ENCODE data around the gene C2CD2. TPM values are rescaled to one million over a fixed set of nuclear protein-coding genes. Genes with fewer than 3 reads are reported as not detected.

C2CD2 gene
- total and polyA plus RNA-seq, 2 experiments from 2014 or later = 4.5 to 16.2 TPM

GRCh38 chr21:41867313-41867712, 86.5 kb downstream of the C2CD2 start:
- no peak overlapping the region for H3K4me3 ChIP-seq
- no peaks in the 10 kb centered on the region for H3K9me2 ChIP-seq (ENCODE audit: insufficient read depth)
- DNase-seq (ENCODE audit: low spot score) (no peak), ATAC-seq (no peak)
- H3K27me3 ChIP-seq (ENCODE audit: insufficient read depth) = no peaks in the 10 kb centered on the region
- H3K36me3 Mint-ChIP-seq (ENCODE audit: low read depth) = no peaks in the 10 kb centered on the region; the same call in 2 of the 3 replicates
- TF ChIP-seq CREB1 (CRISPR knock-in tag; IDR thresholded peaks at IDR 0.05; ENCODE audit: low read depth) = no peak
- no peak for TF ChIP-seq ZNF331 (CRISPR knock-in tag; IDR thresholded peaks at IDR 0.05; ENCODE audit: low read depth)
- TF ChIP-seq ZNF462 (CRISPR knock-in tag; IDR thresholded peaks at IDR 0.05) = no peak
- no peak overlapping the region for H3K4me2 ChIP-seq
- no peak overlapping the region for H3K4me3 Mint-ChIP-seq
- no peak overlapping the region for H3K27ac ChIP-seq (ENCODE audit: low read depth)
- H3K27me3 Mint-ChIP-seq (ENCODE audit: insufficient read depth, low read depth, poor library complexity) = peaks cover 9% of the 10 kb centered on the region
- 0 out of 2 replicates have a peak, but pooled peaks cover 5% of the 10 kb centered on the region for H4K20me1 ChIP-seq (replicated peaks; ENCODE audit: insufficient read depth)
- no peak overlapping the region for H3K27ac Mint-ChIP-seq
- H3F3A ChIP-seq (replicated peaks; ENCODE audit: low read depth) = no peaks in the 10 kb centered on the region
- H2AFZ ChIP-seq = no peak overlapping the region
- H3K9me3 Mint-ChIP-seq = no peaks in the 10 kb centered on the region
- H3K79me2 ChIP-seq (replicated peaks; ENCODE audit: insufficient read depth) = peaks cover 42% of the 10 kb centered on the region
- no peaks in the 10 kb centered on the region for H3K4me1 ChIP-seq (ENCODE audit: insufficient read depth)
- peaks cover 16% of the 10 kb centered on the region for H3K4me1 Mint-ChIP-seq
- no peaks in the 10 kb centered on the region for H3K36me3 ChIP-seq (ENCODE audit: insufficient read depth)

GRCh38 chr21:41866274-41866809, 87.5 kb downstream of the C2CD2 start:
- Mint-ChIP-seq H3K36me3 (ENCODE audit: low read depth) (no peaks in the 10 kb centered on the region), H3K27me3 (ENCODE audit: insufficient read depth, low read depth, poor library complexity) (peaks cover 9% of the 10 kb centered on the region), H3K27ac (no peak overlapping the region), H3K9me3 (no peaks in the 10 kb centered on the region), H3K4me3 (no peak overlapping the region), H3K4me1 (peaks cover 12% of the 10 kb centered on the region)
- H3K27me3 ChIP-seq (ENCODE audit: insufficient read depth) = no peaks in the 10 kb centered on the region
- no peak overlapping the region for H3K27ac ChIP-seq (ENCODE audit: low read depth)
- no peaks in the 10 kb centered on the region for H3K36me3 ChIP-seq (ENCODE audit: insufficient read depth)
- H3K4me3 ChIP-seq = no peak overlapping the region
- no peak overlapping the region for H2AFZ ChIP-seq
- peaks cover 44% of the 10 kb centered on the region for H3K79me2 ChIP-seq (replicated peaks; ENCODE audit: insufficient read depth)
- H3K9me2 ChIP-seq (ENCODE audit: insufficient read depth) = no peaks in the 10 kb centered on the region
- ATAC-seq (no peak), DNase-seq (ENCODE audit: low spot score) (no peak)
- H4K20me1 ChIP-seq (replicated peaks; ENCODE audit: insufficient read depth) = peaks cover 2% of the 10 kb centered on the region; the same call in 1 of the 2 replicates
- H3K4me2 ChIP-seq = no peak overlapping the region
- no peaks in the 10 kb centered on the region for H3F3A ChIP-seq (replicated peaks; ENCODE audit: low read depth)
- no peaks in the 10 kb centered on the region for H3K4me1 ChIP-seq (ENCODE audit: insufficient read depth)
- TF ChIP-seq EZH2phosphoT487 (IDR thresholded peaks at IDR 0.05; ENCODE audit: unreplicated experiment) = no peak
- TF ChIP-seq JUNB (IDR thresholded peaks at IDR 0.05; ENCODE audit: unreplicated experiment) = no peak
- no peak for TF ChIP-seq ZNF331 (CRISPR knock-in tag; IDR thresholded peaks at IDR 0.05; ENCODE audit: low read depth)
- no peak for TF ChIP-seq REST (IDR thresholded peaks at IDR 0.05; ENCODE audit: unreplicated experiment)
- TF ChIP-seq ZNF114 (CRISPR knock-in tag; IDR thresholded peaks at IDR 0.05) = no peak
